ENCODE measurements around the gene RALGDS.
"Not testable (repeated sequence)": the region's sequence is repeated elsewhere in the genome, so short reads cannot be mapped to it uniquely, and the experiment has no call there.

The RALGDS gene

DNA sequence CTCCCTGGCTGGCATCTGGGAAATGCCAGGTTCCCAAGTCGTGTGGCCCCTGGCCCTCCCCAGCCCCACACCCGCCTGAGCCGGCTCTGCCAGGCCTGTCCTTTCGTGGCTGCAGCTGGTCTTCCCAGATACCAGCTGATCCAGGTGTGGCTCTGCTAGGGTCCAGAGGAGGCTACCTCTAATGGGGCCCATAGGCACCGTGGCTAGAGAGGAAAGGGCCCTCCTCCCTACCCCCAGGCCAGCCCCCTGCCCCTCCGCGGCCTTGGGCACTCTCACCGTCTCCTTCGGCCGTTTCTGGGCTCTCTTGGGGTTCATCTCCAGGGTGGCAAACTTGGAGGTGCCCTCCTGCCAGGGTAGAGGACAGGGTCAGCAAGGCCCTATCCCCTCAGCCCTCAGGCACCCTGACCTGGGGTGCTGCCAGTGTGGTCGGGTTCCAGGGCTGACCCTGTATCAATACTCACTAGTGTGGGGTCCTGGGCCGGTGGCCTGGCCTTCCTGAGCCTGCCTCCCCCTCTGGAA lies 17.0 kb downstream of the RALGDS start:
- DNase-seq = no peak

DNA sequence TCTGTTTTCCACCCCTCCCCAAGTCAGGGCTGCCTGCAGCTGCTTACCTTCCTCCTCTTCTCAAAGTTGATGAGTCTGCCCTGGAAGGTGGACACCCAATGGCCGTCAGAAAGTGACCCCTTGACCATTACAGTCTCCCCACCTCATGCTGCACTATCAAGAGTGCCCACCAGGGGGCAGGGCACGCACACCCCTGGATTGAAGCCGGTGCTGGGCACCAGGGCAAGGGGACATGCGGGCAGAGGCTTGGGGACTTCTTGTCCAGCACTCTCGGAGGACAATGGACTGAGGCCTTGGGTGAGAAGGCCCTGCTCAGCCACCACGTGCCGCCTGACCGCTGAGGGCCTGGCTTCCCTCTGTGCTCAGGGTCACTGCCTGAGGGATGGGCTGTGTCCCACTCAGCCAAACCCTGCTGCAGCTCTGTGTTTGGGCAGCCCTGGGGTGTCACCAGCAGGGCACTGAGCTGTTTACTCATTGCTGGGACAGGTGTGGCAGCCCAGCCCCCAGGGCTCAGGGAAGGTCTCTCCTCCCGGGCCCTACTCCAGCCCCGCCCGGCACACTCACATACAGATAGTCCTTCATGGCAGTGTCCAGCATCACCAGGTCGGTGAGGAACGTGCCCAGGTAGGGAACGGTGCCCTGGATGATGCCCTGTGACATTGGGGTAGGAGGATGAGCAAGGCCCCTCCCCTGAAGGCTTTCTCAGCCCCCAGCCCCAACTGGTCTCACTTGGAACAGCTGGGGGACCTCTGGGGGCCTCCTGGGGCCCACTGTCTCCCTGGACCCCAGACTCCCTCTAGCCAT lies 17.7 kb downstream of the RALGDS start:
- DNase-seq = peak in 3 of 4 experiments; percentile 18 to 48 (median 26)

DNA sequence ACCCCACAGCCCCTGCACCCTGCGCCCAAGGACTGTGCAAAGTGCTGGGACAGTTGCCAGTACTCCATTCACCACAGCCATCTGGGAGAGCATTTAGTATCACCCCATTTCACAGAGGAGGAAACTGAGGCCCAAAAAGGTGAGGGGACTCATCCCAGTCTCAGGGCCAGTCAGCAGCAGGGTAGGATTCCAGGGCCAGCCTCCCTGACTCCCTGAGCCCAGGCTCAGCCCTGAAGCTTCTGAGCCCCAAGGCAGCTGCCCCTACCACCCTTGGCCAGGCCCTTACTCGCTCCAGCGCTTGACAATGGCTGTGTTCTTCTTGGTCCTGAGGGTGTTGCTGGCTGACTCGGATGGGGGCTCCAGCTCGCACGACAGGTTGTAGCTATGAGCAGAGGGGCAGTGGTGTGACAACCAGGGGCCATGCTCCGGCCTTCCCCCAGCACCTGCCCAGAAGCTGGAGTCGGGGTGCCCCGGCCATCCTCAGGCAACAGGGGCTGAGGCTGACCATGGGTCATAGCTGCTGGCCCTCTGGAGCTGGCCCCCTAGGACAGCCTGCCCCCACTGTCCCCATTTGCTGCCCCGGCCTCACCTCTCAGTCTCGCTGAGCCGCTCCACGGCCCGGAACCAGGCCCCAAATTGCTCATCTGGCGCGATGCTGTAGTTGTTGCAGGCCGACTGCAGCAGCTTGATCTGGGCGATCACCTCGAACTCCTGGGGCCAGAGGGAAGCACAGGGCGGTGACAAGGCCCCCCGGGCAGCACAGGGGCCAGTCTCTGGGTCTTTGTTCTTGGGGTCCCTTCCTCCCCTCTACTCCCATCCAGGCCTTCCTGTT lies 18.6 kb downstream of the RALGDS start:
- DNase-seq = no peak

DNA sequence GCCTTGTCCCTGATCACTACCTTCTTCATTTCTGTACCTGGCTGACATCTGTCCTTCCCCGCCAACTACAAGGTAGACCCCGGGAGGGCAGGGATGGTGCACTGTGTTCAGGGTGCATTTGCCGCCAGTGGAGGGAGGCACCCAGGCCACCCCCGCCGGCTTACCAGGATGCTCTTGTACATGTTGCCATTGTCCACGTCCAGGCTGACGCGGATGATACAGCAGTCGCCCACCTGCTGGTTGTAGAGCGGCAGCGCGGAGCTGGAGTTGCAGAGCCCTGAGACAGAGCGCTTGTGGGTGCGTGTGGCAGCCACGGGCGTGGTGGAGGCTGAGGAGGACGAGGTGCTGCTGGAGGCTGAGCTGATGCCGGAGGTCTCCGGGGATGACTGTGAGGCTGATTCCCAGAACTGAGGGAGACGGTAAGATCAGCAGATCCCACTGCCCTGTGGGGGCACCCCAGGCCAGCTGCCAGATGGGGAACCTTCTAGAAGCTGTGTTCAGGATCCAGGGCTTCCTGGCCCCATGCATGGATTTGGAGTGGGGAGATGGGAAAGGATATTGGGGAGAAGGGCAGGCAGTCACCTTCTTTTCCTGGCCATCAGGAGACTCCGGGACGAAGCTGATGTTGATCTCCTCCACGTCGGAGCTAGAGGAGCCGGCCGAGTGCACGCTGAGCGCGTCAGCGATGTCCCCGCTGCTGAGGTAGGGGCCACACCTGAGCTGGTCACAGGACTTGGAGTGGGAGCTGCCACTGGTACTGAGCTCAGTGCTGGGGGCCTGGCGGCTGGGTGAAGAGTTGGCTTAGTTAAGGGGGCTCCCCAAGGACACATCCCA lies 19.5 kb downstream of the RALGDS start:
- no peak for DNase-seq

DNA sequence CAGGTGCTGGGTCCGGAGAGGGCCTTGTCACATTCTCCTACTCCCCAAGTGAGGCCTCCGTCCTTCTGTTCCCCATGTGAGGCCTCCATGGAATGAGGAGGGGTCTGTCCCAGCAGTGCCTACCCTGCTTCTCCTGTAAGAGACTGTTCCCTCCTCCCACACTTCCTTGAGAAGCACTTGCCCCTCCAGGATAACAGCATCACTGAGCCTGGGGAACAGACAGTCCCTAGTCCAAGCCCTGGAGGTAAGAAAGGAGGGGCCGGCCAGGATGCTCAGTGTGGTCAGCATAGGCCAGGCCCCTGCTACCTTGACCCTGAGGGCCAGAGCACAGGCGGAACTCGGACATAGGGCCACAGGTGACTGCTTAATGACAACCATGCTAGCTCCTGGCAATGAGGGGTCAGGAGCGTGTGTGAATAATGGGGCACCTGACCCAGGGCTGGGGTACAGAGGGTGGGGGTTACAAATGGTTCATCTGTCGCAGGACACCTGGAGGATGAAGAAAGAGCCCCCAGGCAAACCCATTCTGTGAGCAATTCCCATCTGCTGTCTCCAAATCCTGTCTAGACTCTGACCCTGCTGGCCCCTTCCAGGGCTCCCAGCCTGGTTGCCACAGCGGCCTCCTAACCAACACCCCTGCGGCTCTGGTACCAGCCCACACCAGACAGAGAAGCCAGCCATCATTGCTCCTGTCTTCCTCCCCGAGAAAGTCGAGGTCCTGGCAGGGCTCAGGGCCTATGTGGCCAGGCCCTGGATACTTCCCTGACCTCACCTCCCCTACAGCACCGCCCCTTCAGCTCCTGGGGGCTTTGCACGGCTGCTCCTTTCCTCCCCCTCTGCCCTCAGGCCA lies 20.3 kb downstream of the RALGDS start:
- no peak for DNase-seq

DNA sequence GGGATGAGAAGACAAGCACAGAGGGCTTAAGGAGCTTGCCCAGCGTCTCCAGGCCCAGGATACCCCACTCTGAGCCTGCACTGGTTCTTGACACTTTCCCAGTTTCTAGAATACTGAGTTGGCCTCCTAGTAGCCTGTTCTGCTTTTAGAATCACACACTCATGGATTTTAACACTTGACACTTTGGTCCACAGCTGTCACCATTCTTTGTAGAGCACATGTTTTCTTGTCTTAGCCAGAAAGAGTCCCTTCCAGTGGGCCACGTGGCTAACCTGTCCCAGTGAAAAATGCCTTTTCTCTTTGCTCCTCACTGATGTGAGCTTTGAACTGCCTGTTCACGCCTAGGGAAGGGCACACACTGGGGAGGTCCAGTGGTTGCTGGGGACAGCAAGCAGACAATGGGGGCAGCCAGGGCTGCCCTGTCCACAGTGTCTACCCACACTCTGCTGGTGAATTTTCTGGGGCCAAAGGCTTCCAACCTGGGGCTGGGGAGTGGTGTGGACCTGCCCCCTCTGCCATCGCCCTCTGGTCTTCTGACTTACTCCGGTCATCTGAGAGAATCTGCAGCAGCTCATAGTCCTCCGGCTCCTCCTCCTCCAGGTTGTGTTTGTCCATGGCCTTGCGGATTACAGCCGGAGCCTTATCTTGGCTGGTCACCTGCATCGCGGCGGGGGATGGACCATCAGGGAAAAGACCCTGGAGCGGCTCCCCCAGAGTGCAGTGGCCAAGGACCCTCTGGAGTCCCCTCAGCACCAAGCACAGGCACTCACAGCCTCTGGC lies 21.1 kb downstream of the RALGDS start:
- DNase-seq = no peak

DNA sequence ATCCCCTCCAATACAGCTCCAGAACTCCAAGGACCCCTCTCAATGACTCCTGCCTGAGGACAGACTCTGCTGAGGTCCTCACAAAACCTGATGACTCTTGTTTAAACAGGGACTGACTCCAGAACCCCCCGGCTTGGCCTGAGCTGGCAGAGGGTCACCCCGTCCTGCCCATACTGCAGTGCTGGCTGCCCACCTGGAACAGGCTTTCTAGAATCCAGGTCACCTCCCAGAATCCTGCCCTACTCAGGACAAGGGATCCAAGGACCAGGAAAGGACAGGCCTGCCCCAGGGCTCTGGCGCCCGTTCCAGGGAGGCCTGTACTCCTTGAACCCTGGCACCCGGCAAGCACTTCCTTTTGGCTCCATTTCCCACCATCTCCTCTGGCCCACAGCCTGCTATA lies 22.2 kb downstream of the RALGDS start:
- no peak for DNase-seq

DNA sequence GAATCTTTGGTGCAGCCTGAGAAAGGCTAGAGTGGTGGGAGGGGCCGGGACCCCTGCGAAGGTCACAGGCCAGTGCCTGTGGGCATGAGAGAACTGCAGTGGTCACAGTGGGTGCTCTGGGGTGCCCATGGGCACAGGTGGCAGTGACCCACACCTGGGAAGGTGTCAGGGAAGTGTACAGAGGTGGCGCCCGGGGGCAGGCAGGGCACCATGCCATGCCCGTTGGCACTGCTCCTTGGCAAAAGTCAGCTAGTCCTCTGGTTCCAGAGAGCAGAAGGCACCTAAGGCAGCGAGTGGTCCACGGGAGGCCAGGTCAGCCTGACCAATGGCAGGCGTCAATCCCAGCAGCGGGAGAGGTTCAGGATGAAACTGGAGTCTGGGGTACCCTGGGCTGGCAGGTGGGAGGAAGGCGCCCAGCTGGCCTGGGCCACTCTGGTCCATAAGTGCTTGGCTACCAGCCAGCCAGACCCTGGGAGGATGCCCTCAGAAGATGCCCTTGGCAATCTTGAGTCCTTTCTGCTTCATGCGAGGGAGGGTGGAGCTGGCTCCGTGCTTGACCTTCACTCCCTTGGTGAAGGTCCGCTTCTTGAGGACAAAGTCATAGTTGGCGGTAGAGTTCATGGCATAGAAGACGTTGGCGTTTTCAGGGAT lies 22.8 kb downstream of the RALGDS start:
- DNase-seq = no peak

DNA sequence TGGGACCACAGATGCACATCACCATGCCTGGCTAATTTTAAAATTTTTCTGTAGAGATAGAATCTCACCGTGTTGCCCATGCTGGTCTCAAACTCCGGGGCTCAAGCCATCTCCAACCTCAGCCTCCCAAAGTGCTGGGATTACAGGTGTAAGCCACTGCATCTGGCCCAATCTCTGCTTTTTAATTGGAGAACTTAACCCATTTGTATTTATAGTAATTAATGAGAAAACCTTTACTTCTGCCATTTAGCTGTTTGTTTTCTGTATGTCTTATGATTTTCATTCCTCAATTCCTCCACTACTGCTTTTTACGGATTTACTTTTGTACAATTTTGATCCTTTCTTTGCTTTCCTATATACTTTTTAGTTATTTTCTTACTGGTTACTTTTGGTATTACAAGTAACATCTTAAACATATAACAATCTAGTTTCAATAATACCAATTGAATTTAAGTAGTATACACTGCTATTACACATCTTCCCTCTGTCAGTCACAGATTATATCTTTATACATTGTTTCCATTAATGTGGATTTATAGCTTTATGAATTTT lies 26.1 kb downstream of the RALGDS start:
- DNase-seq = no peak

DNA sequence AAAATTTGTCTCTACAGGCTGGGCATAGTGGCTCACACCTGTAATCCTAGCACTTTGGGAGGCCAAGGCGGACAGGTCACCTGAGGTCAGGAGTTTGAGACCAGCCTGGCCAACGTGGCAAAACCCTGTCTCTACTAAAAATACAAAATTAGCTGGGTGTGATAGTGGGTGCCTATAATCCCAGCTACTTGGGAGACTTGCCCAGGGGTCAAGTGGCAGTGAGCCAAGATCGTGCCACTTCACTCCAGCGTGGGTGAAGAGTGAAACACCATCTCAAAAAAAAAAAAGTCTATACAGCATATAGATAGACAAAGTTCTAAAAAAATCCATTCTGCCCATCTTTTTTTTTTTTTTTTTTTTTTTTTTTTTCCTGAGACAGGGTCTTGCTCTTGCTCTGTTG lies 26.7 kb downstream of the RALGDS start:
- DNase-seq = not testable (repeated sequence)

DNA sequence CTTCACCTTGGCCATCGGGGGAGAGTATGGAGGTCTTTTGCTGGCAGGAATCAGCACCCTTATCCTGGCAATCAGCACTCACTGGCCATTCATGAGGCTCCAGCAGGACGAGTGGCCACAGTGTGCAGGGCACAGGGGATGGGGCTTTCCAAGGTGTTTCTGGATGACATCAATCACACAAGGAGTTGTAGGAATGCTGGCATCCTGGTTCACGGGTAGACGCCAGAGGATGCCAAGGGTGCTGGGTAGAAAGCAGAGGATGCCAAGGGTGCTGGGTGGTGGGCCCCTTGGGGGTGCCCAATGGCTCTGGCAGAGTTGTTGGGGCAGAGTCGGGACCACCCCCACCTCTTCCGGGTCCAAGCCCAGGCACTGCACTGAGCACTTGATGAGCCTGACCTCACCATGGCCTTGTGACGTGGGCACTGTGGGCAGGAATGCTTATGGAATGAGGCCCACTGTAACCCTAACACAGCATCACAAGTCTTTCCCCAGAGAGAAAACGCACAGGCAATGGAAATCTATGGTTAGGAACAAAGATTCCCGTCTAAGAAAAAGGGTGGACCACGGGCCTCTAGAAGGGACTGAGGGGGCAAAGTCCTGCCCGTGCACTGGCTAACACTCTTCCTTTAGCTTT lies 30.2 kb downstream of the RALGDS start:
- no peak for DNase-seq

DNA sequence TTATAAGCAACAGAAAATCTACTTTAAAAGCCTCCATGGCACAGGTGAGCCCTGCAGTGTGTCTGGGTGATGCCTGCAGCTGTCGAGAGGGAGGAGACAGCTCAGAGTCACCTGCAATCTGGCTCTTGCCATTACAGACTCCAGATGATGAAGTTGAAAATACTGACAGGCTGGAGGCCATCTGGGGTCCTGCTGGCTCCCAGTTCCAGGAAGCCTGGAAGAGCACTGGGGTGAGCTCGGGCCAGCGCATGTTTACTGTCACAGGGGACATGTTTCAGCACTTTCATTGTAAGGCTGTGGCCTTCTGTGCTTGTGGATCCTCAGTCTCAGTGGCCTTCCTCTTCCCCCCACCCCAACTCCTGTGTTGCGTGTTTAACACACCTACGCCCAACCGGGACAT lies 30.9 kb downstream of the RALGDS start:
- DNase-seq = no peak

DNA sequence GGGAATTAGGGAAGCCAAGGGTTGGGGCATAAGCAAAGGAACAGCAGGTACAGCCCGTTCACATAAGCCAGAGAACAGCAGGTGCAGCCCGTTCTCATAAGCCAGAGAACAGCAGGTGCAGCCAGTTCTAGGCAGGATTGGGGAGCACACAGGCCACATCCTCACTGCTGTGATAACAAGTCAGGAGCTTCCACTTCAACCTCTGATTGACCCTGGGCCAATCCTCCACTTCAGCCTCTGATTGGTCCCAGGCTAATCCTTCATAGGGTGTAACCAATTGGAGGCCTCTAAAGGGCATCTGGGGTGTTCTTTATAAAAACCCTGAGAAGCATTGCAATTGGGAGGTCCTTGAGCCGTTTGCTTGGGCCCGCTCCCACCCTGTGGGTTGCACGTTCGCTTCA lies 31.8 kb downstream of the RALGDS start:
- no peak for DNase-seq

DNA sequence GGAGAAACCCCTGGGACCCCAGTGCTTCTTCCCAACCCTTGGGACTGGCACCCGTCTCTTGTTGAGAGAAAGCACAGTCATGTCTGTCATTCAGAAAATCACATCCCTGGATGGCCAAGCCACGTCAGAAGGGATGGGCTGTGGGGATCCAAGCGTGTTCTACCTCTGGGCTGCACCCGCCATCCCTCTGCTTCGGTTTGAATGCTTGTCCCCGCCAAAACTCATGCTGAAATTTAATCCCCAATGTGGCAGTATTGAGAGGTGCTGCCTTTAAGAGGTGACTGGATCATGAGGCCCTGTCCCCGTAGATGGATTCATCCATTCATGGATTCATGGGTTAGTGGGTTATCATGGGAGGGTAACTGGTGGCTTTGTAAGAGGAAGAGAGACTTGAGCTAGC lies 32.3 kb downstream of the RALGDS start:
- no peak for DNase-seq

DNA sequence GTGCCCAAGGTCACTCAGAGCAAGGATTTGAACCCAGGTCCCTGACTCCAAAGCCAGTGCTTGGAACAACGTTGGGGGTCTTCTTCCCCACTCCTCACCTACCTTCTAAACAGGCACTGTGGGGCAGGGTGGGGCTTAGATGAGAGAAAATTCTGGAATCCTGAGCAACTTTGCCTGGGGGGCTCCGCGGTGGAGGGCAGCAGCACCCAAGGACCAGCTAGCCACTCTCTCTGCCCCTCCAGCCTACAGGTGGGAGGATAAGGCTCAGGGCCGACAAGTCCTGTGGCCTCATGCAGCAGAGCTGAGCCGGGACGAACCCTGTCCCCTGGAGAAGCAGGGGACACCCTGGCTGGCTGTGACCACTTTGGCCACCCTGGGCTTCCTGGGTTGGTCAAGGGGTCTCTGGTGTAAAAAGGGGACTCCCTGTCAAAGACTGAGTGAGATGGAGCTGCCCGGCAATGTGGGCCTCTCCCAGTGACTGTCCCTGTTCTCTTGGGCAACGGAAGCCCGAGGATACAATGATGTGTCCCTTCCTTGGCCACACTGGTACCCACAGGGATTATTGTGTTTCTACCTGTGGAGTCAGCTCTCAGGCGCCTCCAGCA lies 32.8 kb downstream of the RALGDS start:
- no peak for DNase-seq

DNA sequence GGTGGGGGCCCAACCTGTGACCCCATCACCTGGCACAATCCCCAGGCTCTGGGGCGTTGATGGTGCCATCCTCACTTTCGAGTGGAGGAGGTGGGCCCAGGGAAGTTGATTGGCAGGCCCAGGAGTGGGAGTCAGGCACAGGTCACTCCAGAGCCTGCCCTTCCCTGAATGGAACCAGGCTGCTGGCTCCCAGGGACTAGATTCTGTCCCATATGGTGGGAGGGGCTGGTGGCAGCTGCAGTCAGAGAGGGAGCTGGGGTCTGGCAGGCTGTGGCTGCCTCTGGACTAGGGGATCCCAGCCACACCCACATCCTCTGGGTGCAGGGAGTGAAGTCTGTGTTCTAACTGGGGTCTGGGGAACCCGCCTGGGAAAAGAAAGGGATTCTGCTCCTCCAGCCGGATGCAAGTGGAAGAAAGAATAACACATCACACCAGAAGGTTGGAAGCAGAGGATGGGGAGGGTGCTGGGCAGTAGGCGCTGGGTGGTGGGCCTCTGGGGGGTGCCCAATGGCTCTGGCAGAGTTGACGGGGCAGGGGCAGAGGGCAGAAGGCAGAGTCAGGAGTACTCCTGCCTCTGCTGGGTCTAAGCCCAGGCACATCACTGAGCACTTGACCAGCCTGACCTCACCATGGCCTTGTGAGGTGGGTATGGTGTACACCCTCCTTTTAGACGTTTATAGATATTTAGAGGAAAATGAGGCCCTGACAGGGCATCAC lies 33.5 kb downstream of the RALGDS start:
- DNase-seq = no peak

DNA sequence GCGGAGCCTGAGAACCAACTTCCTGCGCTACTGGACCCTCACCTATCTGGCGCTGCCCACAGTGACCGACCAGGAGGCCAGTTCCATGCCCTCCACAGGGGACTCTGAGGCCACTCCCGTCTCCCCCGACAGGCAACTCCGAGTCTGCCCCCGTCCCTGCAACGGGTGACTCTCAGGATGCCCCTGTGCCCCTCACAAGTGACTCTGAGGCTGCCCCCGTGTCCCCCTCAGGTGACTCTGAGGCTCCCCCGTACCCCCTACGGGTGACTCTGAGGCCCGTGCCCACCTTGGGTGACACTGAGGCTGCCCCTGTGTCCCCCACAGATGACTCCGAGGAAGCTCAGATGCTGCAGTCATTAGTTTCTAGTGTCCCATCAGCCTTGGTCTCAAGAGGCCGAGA lies 34.1 kb downstream of the RALGDS start:
- DNase-seq = no peak

DNA sequence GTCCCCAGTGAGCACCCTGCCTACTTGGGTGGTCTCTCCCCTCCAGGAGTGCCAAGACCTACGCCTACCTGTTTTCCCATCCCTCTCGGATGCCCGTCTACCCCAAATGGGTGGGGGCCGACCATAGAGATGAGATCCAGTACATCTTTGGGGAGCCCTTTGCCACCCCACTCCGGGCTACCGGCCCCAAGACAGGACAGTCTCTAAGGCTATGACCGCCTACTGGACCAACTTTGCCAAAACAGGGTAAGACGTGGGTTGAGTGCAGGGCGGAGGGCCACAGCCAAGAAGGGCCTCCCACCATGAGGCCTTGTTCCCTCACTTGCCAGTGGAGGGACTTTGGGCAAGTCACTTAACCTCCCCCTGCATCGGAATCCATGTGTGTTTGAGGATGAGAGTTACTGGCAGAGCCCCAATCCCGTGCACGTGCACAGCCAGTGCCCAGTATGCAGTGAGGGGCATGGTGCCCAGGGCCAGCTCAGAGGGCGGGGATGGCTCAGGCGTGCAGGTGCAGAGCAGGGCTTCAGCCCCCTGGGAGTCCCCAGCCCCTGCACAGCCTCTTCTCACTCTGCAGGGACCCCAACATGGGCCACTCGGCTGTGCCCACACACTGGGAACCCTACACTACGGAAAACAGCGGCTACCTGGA lies 34.7 kb downstream of the RALGDS start:
- DNase-seq = not testable (repeated sequence)
